Peyer's patch (tissue), 4 donors: ENCODE measurements around the gene AKAP3. TPM values are rescaled to one million over a fixed set of nuclear protein-coding genes. Genes with fewer than 3 reads are reported as not detected.

ENCODE experiments used
- DNase-seq, 3 donors: peaks; one replicate each; pipeline ENCODE4 v3.0.0-alpha.2; 2017 to 2019
- H3K27ac ChIP-seq, 4 donors: fragments of 200-600 bp; sonication (generic); one replicate each; pipeline ENCODE4 v1.5.1; 2016 to 2019
- H3K27me3 ChIP-seq, 2 donors: fragments of 200-600 bp; sonication (generic); one replicate each; pipeline ENCODE4 v1.5.1; 2019
- H3K36me3 ChIP-seq, 3 donors: fragments of 200-600 bp; sonication (generic); one replicate each; pipeline ENCODE4 v1.5.1; 2016 to 2019
- H3K4me1 ChIP-seq, 4 donors: fragments of 200-600 bp; sonication (generic); one replicate each; pipeline ENCODE4 v1.5.1; 2016 to 2019
- H3K4me3 ChIP-seq, 4 donors: fragments of 200-600 bp; sonication (generic); 1 replicate in 3 of 4; 2 replicates in 1 of 4; pipeline ENCODE4 v1.5.1; 2016 to 2019; ENCODE audit warnings: mild to moderate bottlenecking in 1 of 4
- H3K9me3 ChIP-seq, 4 donors: fragments of 200-600 bp; sonication (generic); one replicate each; pipeline ENCODE4 v1.5.1; 2016 to 2019; ENCODE audit warnings: mild to moderate bottlenecking in 1 of 4
- POLR2A ChIP-seq, 2 donors: fragments of 450-650 bp; IDR thresholded peaks; one replicate each; pipeline ENCODE4 v1.5.1; 2017; ENCODE audit warnings: antibody characterized with exemption in 2 of 2, mild to moderate bottlenecking in 2 of 2, moderate library complexity in 2 of 2
- total RNA-seq, 4 donors: library from RNA; depleted of rRNA; stranded (reverse); fragments of >200 nt; gene quantifications; one replicate each; pipeline ENCODE4 v1.1.0, GENCODE V29; 2016
- TF ChIP-seq, protein P1 (sequence below), 6 experiments: fragments of 450-650 bp in 4 of 6; fragments of 200-600 bp in 2 of 6; sonication (generic) in 1 of 6; IDR thresholded peaks; one replicate each; pipeline ENCODE4 v1.5.1; 2017 to 2019; ENCODE audit warnings: antibody characterized with exemption in 6 of 6, mild to moderate bottlenecking in 3 of 6, moderate library complexity in 1 of 6

AKAP3 gene
- total RNA-seq, 4 donors from 2014 or later: 0.67 to 3.0 (median 2.4) TPM; not detected in 1

- H3K4me3 ChIP-seq: no peak overlapping the region
- no peaks in the 10 kb centered on the region for H3K36me3 ChIP-seq
- H3K9me3 ChIP-seq: no peaks in the 10 kb centered on the region
- no peak overlapping the region for H3K27ac ChIP-seq
- H3K27me3 ChIP-seq: no peaks in the 10 kb centered on the region
- peaks cover 0 to 16% (median 0%) of the 10 kb centered on the region in 4 donors for H3K4me1 ChIP-seq
- no peak for TF ChIP-seq POLR2A (IDR thresholded peaks at IDR 0.05)
- TF ChIP-seq, protein P1, sequence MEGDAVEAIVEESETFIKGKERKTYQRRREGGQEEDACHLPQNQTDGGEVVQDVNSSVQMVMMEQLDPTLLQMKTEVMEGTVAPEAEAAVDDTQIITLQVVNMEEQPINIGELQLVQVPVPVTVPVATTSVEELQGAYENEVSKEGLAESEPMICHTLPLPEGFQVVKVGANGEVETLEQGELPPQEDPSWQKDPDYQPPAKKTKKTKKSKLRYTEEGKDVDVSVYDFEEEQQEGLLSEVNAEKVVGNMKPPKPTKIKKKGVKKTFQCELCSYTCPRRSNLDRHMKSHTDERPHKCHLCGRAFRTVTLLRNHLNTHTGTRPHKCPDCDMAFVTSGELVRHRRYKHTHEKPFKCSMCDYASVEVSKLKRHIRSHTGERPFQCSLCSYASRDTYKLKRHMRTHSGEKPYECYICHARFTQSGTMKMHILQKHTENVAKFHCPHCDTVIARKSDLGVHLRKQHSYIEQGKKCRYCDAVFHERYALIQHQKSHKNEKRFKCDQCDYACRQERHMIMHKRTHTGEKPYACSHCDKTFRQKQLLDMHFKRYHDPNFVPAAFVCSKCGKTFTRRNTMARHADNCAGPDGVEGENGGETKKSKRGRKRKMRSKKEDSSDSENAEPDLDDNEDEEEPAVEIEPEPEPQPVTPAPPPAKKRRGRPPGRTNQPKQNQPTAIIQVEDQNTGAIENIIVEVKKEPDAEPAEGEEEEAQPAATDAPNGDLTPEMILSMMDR (IDR thresholded peaks at IDR 0.05): no peak
- no peak for DNase-seq
These were observed 44.9 kb downstream of the AKAP3 start for GRCh38 chr12:4603946-4604345.

- DNase-seq: no peak
These were observed 45.4 kb downstream of the AKAP3 start for GRCh38 chr12:4603421-4603820.

DNA sequence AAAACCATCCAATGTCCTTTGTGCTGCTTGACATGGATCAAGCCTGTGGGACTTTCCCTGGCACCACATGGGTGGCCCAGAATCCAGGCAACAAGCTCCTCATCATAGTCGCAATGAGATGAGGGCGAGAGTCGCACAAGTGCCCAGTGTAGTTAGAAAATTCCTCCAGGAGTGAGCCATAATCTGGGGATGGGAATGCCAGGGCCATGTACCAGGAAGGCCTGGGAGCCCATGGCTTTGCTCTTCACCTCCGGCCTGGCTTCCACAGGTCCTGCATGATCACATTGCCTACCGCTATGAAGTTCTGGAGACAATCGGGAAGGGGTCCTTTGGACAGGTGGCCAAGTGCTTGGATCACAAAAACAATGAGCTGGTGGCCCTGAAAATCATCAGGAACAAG lies 53.0 kb downstream of the AKAP3 start:
- no peaks in the 10 kb centered on the region for H3K27me3 ChIP-seq
- no peaks in the 10 kb centered on the region for H3K9me3 ChIP-seq
- H3K4me1 ChIP-seq: no peaks in the 10 kb centered on the region
- no peaks in the 10 kb centered on the region for H3K36me3 ChIP-seq
- no peak overlapping the region for H3K27ac ChIP-seq
- TF ChIP-seq, protein P1 (IDR thresholded peaks at IDR 0.05): no peak
- TF ChIP-seq POLR2A (IDR thresholded peaks at IDR 0.05): no peak
- H3K4me3 ChIP-seq: no peak overlapping the region
- no peak for DNase-seq

More at GRCh38 chr12:4603421-4603820, 45.4 kb downstream of the AKAP3 start:
- Histone ChIP-seq H3K36me3 (no peaks in the 10 kb centered on the region), H3K4me3 (no peak overlapping the region), H3K27ac (no peak overlapping the region), H3K27me3 (no peaks in the 10 kb centered on the region), H3K4me1 (peaks cover 0 to 16% (median 0%) of the 10 kb centered on the region in 4 donors), H3K9me3 (no peaks in the 10 kb centered on the region)
- TF ChIP-seq, protein P1 (IDR thresholded peaks at IDR 0.05): no peak
- TF ChIP-seq POLR2A (IDR thresholded peaks at IDR 0.05): no peak

- Histone ChIP-seq H3K27me3 (no peaks in the 10 kb centered on the region), H3K4me3 (no peak overlapping the region), H3K4me1 (no peaks in the 10 kb centered on the region), H3K9me3 (no peaks in the 10 kb centered on the region), H3K27ac (no peak overlapping the region), H3K36me3 (no peaks in the 10 kb centered on the region)
- TF ChIP-seq POLR2A (IDR thresholded peaks at IDR 0.05): no peak
- TF ChIP-seq, protein P1 (IDR thresholded peaks at IDR 0.05): no peak
- no peak for DNase-seq
These were observed 57.6 kb downstream of the AKAP3 start for GRCh38 chr12:4591180-4591687.

- Histone ChIP-seq H3K9me3 (no peaks in the 10 kb centered on the region), H3K27me3 (no peaks in the 10 kb centered on the region), H3K4me3 (no peak overlapping the region), H3K27ac (no peak overlapping the region), H3K36me3 (no peaks in the 10 kb centered on the region), H3K4me1 (no peaks in the 10 kb centered on the region)
- TF ChIP-seq, protein P1 (IDR thresholded peaks at IDR 0.05): no peak
- TF ChIP-seq POLR2A (IDR thresholded peaks at IDR 0.05): no peak
- no peak for DNase-seq
These were observed 58.9 kb downstream of the AKAP3 start for GRCh38 chr12:4589941-4590340.

DNA sequence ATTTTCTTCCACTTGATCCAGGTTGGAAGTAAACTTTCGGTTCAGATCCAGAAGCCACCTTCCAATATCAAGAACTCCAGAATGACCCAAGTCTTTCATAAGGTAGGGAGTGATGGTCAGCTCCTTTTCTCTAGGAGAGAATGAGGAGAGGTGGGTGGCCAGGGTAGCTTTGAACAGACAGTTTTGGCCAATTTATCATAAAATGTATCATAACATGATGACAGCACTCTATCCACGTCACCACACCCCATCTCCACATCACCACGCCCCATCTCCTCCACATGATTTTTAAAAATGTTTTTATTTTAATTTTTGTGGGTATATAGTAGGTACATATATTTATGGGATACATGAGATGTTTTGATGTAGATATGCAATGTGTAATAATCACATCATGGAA lies 59.9 kb downstream of the AKAP3 start:
- Histone ChIP-seq H3K27me3 (no peaks in the 10 kb centered on the region), H3K27ac (no peak overlapping the region), H3K36me3 (no peaks in the 10 kb centered on the region), H3K9me3 (no peaks in the 10 kb centered on the region), H3K4me3 (no peak overlapping the region), H3K4me1 (no peaks in the 10 kb centered on the region)
- TF ChIP-seq POLR2A (IDR thresholded peaks at IDR 0.05): no peak
- TF ChIP-seq, protein P1 (IDR thresholded peaks at IDR 0.05): no peak
- DNase-seq: no peak
